T-helper 22 cell (primary cell): ENCODE results near the gene FOSB.
A peak's percentile ranks its signal among the peaks of the same experiment; 100 is the strongest.

Experiments used
- DNase-seq: peaks from one replicate; pipeline ENCODE4 v3.0.0-alpha.2; 2020; ENCODE audit warnings: low read depth

The FOSB gene

DNA sequence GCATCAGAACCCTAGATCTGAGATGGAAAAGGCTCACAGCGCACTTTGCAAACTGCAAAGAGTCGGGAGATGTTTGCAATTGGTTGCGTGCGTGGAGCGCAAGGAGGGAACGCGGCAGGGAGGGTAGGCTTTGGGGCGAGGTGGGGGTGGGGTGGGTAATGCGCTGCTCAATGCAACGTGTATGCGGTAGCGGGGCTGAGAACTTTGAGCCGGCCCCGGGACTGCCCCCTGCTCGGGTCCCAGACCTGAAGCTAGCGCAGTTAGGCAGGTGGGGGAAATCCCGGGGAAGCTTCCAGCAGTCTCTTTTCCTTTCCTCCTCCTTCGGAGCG lies 971 bp downstream of the FOSB start:
- DNase-seq = no peak

DNA sequence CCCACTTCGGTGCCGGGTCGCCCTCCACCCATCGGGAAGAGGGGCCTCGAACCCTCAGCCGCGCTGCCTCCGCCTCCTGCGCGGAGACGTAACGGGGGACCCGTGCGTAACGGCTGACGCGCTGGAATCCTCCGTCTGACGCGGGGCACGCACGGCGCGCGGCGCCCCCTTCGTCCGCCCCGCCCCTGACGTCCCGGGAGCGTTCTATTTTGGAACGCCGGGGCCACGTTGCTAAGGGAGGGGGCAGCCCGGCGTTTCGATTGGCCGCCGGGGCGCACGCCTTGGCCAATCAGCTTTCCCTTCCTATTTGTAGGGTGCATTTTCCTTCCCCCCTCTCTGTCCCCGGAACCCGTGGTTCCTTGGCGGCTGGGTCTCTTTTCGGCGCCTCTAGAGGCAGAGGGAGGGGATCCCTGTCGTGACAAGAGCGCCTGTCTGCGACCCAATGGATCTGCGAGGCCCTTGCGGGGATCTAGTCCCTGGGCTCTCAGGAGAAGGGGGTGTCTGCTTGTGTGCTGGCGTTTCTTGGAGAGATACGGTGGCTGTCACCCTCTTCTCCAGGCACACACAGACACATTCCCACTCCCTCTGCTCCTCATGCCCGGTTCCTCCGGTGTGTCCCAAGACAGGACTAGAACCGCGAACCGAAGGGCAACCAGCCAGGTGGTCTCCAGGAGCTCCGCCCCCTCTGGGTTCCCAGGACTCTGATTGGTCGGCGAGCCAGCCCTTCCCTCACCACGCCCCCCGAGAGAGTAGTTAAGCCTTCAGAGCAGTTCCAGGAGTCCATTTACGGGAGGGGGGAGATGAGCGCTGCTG lies 1.5 kb downstream of the FOSB start:
- DNase-seq = peak; percentile 74

GRCh38 chr19:45469945-45470761 lies 2.4 kb downstream of the FOSB start:
- no peak for DNase-seq

DNA sequence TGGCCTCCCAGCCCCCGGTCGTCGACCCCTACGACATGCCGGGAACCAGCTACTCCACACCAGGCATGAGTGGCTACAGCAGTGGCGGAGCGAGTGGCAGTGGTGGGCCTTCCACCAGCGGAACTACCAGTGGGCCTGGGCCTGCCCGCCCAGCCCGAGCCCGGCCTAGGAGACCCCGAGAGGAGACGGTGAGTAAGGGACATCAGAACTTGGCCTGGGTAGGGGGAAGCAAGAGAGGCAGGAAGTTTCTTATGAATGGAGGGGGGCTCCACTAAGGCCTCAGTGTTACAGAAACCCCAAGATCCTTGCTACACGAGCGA lies 2.9 kb downstream of the FOSB start:
- no peak for DNase-seq

- no peak for DNase-seq
These were observed 3.5 kb downstream of the FOSB start for GRCh38 chr19:45471111-45471930.

DNA sequence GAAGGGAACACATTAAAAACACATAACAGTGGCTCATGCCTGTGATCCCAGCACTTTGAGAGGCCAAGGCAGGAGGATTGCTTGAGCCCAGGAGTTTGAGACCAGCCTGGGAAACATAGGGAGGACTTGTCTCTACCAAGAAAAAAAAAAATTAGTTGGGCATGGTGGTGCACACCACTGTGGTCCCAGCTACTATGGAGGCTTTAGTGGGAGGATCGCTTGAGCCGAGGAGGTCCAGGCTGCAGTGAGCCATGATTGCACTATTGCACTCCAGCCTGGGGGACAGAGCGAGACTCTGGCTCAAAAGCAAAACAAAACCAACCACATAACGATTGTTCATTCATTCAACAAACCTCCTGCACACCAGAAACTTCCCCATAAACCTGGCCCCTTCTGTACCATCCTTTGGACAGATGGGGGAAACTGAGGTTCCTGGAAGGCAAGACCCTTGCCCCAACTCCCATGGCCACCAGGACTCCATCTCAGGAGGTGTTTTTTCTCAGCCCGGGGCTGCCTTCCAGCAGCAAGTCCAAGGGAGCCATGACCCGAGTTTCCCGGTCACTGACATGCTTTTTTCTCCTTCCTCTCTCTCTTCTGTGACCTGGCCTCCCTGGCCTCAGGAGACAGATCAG lies 4.3 kb downstream of the FOSB start:
- no peak for DNase-seq

DNA sequence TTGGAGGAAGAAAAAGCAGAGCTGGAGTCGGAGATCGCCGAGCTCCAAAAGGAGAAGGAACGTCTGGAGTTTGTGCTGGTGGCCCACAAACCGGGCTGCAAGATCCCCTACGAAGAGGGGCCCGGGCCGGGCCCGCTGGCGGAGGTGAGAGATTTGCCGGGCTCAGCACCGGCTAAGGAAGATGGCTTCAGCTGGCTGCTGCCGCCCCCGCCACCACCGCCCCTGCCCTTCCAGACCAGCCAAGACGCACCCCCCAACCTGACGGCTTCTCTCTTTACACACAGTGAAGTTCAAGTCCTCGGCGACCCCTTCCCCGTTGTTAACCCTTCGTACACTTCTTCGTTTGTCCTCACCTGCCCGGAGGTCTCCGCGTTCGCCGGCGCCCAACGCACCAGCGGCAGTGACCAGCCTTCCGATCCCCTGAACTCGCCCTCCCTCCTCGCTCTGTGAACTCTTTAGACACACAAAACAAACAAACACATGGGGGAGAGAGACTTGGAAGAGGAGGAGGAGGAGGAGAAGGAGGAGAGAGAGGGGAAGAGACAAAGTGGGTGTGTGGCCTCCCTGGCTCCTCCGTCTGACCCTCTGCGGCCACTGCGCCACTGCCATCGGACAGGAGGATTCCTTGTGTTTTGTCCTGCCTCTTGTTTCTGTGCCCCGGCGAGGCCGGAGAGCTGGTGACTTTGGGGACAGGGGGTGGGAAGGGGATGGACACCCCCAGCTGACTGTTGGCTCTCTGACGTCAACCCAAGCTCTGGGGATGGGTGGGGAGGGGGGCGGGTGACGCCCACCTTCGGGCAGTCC lies 5.0 kb downstream of the FOSB start:
- DNase-seq = no peak

DNA sequence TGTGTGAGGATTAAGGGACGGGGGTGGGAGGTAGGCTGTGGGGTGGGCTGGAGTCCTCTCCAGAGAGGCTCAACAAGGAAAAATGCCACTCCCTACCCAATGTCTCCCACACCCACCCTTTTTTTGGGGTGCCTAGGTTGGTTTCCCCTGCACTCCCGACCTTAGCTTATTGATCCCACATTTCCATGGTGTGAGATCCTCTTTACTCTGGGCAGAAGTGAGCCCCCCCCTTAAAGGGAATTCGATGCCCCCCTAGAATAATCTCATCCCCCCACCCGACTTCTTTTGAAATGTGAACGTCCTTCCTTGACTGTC lies 5.5 kb downstream of the FOSB start:
- DNase-seq = no peak

GRCh38 chr19:45473682-45474605 lies 6.1 kb downstream of the FOSB start:
- DNase-seq = no peak

GRCh38 chr19:45474606-45475521 lies 7.1 kb downstream of the FOSB start:
- peak; percentile 41 for DNase-seq

GRCh38 chr19:45475537-45476291 lies 7.9 kb downstream of the FOSB start:
- no peak for DNase-seq

DNA sequence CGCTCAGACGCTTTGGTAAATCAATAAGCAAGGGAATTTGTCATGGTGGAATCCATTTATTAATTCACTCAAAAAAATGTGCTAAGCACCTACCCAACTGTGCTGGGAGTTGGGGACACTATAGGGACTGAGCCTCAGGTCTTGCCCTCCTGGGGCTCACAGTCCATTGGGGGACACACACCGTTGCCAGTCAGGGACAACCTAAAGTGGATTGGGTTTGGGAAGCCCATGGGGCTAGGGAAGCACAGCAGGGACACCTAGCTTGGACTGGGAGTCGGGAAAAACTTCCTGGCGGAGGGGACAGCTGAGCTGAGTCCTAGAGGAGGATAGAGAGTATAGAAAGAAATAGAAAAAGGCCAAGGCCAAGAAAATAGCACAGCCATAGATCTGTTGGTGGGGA lies 8.5 kb downstream of the FOSB start:
- no peak for DNase-seq

- DNase-seq = no peak
These were observed 9.4 kb downstream of the FOSB start for GRCh38 chr19:45477186-45477585.

DNA sequence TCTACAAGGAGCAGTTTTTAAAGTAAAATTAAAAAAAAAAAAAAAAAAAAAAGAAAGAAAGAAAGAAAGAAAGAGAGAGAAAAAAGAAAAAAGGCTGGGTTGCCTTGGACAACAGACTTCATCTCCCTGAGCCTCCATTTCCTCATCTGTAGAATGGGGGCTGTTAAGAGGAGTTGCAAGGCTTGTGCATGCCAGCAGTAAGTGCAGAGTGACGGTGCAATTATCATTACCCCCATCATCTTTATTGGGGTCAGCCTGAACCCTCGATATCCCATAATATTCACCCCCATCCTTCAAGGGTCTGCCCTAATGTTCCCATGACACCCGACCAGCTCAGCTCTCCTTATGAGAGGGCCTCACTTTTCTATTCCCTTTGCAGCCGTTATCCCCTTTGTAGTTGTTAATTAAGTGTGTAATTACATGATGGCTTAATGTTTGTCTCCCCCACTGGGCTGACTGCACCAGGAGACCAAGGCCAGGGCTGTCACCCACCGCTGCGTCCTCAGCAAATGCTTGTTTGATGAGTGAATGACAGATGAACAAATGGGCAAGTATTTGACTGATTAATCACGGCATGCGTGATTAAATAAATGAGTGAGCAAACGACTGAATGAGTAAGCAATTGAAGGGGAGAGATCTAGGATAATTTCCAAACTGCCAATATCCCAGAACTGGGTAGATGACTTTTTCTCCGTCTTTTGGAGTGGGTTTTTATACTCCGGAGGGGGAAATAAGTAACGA lies 10.1 kb downstream of the FOSB start:
- no peak for DNase-seq

- peak; percentile 72 for DNase-seq
These were observed 10.8 kb downstream of the FOSB start for GRCh38 chr19:45478454-45479238.

GRCh38 chr19:45483033-45483432 lies 15.2 kb downstream of the FOSB start:
- DNase-seq = no peak

GRCh38 chr19:45484273-45484945 lies 16.6 kb downstream of the FOSB start:
- no peak for DNase-seq
